WTC11 (cell line): ENCODE measurements around the gene TPM2. TPM values are rescaled to one million over a fixed set of nuclear protein-coding genes. Genes with fewer than 3 reads are reported as not detected.

Source experiments
- ATAC-seq: fragments of 200-7000 bp; cut with Tn5 transposase; 2 replicates; pipeline ENCODE4 v1.10.0; 2021; ENCODE audit warnings: mild to moderate bottlenecking, moderate library complexity
- CTCF ChIA-PET: fragments of 300-600 bp; sonication (Branson Sonifier 250); formaldehyde crosslinking; loops from one replicate; lab custom pipeline; 2021; ENCODE audit warnings: antibody characterized with exemption; lab: Charles Lee
- POLR2A ChIA-PET: fragments of 350-600 bp; sonication (Branson Sonifier 250); formaldehyde crosslinking; loops from one replicate; lab custom pipeline; 2021; ENCODE audit warnings: antibody characterized with exemption; lab: Charles Lee
- DNase-seq: peaks from one replicate; pipeline ENCODE4 v3.0.0; 2021; ENCODE audit warnings: low spot score
- H3K27ac Mint-ChIP-seq: 2 replicates; pipeline ENCODE4 v1.8.0; 2021; ENCODE audit warnings: mixed read lengths
- H3K27me3 Mint-ChIP-seq: 2 replicates; pipeline ENCODE4 v1.8.0; 2021; ENCODE audit warnings: low read depth, mild to moderate bottlenecking, moderate library complexity, mixed read lengths
- H3K36me3 Mint-ChIP-seq: 2 replicates; pipeline ENCODE4 v1.8.0; 2021; ENCODE audit warnings: mixed read lengths
- H3K4me1 Mint-ChIP-seq: 2 replicates; pipeline ENCODE4 v1.8.0; 2022; ENCODE audit warnings: mixed read lengths
- H3K4me3 Mint-ChIP-seq: 2 replicates; pipeline ENCODE4 v1.8.0; 2021; ENCODE audit warnings: mild to moderate bottlenecking, moderate library complexity, mixed read lengths
- H3K9me3 Mint-ChIP-seq: 2 replicates; pipeline ENCODE4 v1.8.0; 2021; ENCODE audit warnings: mixed read lengths
- ATF2 ChIP-seq: sonication (generic); formaldehyde crosslinking; IDR thresholded peaks from 2 replicates; pipeline ENCODE4 v1.8.1; 2022; ENCODE audit warnings: low read depth, missing genetic modification reagents, borderline replicate concordance
- CDX4 ChIP-seq: fragments of 250-450 bp; sonication (Bioruptor Pico); IDR thresholded peaks from 2 replicates; pipeline ENCODE4 v1.9.0; 2021; ENCODE audit warnings: moderate library complexity, mild to moderate bottlenecking, inconsistent platforms, borderline replicate concordance
- CREM ChIP-seq: sonication (generic); formaldehyde crosslinking; IDR thresholded peaks from 2 replicates; pipeline ENCODE4 v1.8.1; 2022; ENCODE audit warnings: mild to moderate bottlenecking, missing genetic modification reagents, moderate library complexity
- GABPB1 ChIP-seq: sonication (generic); formaldehyde crosslinking; IDR thresholded peaks from 2 replicates; pipeline ENCODE4 v1.8.1; 2023; ENCODE audit warnings: mild to moderate bottlenecking, missing genetic modification reagents
- JUN ChIP-seq: sonication (generic); formaldehyde crosslinking; IDR thresholded peaks from 2 replicates; pipeline ENCODE4 v1.8.0; 2023; ENCODE audit warnings: mild to moderate bottlenecking, missing genetic modification reagents
- MAX ChIP-seq: sonication (generic); formaldehyde crosslinking; IDR thresholded peaks from 2 replicates; pipeline ENCODE4 v1.8.0; 2022; ENCODE audit warnings: mild to moderate bottlenecking, missing genetic modification reagents
- NFYB ChIP-seq: sonication (generic); formaldehyde crosslinking; conservative IDR thresholded peaks from 2 replicates; pipeline ENCODE4 v1.8.0; 2022; ENCODE audit warnings: low read depth, missing genetic modification reagents
- NR2C2 ChIP-seq: sonication (generic); formaldehyde crosslinking; IDR thresholded peaks from 2 replicates; pipeline ENCODE4 v1.8.0; 2022; ENCODE audit warnings: mild to moderate bottlenecking, missing genetic modification reagents
- USF1 ChIP-seq: sonication (generic); formaldehyde crosslinking; IDR thresholded peaks from 2 replicates; pipeline ENCODE4 v1.8.0; 2022; ENCODE audit warnings: mild to moderate bottlenecking, missing genetic modification reagents
- USF2 ChIP-seq: sonication (generic); formaldehyde crosslinking; IDR thresholded peaks from 2 replicates; pipeline ENCODE4 v1.8.1; 2023; ENCODE audit warnings: mild to moderate bottlenecking, missing genetic modification reagents, moderate library complexity
- ZBTB43 ChIP-seq: sonication (generic); formaldehyde crosslinking; IDR thresholded peaks from 2 replicates; pipeline ENCODE4 v1.8.1; 2023; ENCODE audit warnings: mild to moderate bottlenecking, missing genetic modification reagents
- ZNF138 ChIP-seq: sonication (generic); formaldehyde crosslinking; conservative IDR thresholded peaks from 2 replicates; pipeline ENCODE4 v1.8.1; 2022; ENCODE audit warnings: mild to moderate bottlenecking, moderate library complexity, missing genetic modification reagents
- ZNF416 ChIP-seq: fragments of 250-450 bp; sonication (Bioruptor Pico); IDR thresholded peaks from 2 replicates; pipeline ENCODE4 v1.9.0; 2021; ENCODE audit warnings: mild to moderate bottlenecking, inconsistent platforms
- ZNF423 ChIP-seq: fragments of 250-450 bp; sonication (Bioruptor Pico); IDR thresholded peaks from 2 replicates; pipeline ENCODE4 v2.1.2; 2022; ENCODE audit warnings: mild to moderate bottlenecking, moderate library complexity
- ZNF425 ChIP-seq: fragments of 250-450 bp; sonication (Bioruptor Pico); conservative IDR thresholded peaks from 2 replicates; pipeline ENCODE4 v1.9.0; 2021; ENCODE audit warnings: mild to moderate bottlenecking
- ZNF532 ChIP-seq: fragments of 250-450 bp; sonication (Bioruptor Pico); IDR thresholded peaks from 2 replicates; pipeline ENCODE4 v1.9.0; 2021; ENCODE audit warnings: mild to moderate bottlenecking, borderline replicate concordance
- ZNF671 ChIP-seq: fragments of 250-450 bp; sonication (Bioruptor Pico); IDR thresholded peaks from 2 replicates; pipeline ENCODE4 v1.8.0; 2021; ENCODE audit warnings: mild to moderate bottlenecking
- total RNA-seq: library from RNA; stranded (reverse); gene quantifications from 3 replicates; pipeline ENCODE4 v1.2.3, GENCODE V29; 2021

TPM2 gene
- total RNA-seq, 1 experiment from 2014 or later: 146 TPM

GRCh38 chr9:35662437-35662836 is 27.3 kb downstream of the TPM2 start:
- peaks cover 39% of the 10 kb centered on the region for H3K36me3 Mint-ChIP-seq
- H3K27ac Mint-ChIP-seq: 0 out of 2 replicates have a peak overlapping the region, but pooled peaks have one; percentile 2
- ATAC-seq: no peak
- no peak for TF ChIP-seq CDX4 (CRISPR knock-in tag)
- TF ChIP-seq JUN (CRISPR knock-in tag): no peak
- TF ChIP-seq GABPB1 (CRISPR knock-in tag): no peak
- no peak for TF ChIP-seq MAX
- TF ChIP-seq CREM (CRISPR knock-in tag): no peak
- TF ChIP-seq, all 79 proteins: peak for 0
- Mint-ChIP-seq H3K27me3 (peaks cover 5% of the 10 kb centered on the region), H3K4me3 (peak overlapping the region; percentile 41; the same call in 1 of the 2 replicates), H3K4me1 (peaks cover 32% of the 10 kb centered on the region), H3K9me3 (peaks cover 2% of the 10 kb centered on the region)
- ChIA-PET POLR2A (interaction anchor here (6.8 kb wide), 1 partner anchor 28 kb away, joined by 38 read pairs; the partner anchor contains the start of gene TPM2), CTCF (interaction anchor here (3.2 to 10.2 kb wide), 2 partner anchors 27 to 33 kb away, joined by 49 to 127 read pairs; partner anchors contain the start of gene TPM2)
- DNase-seq: no peak

- POLR2A ChIA-PET: interaction anchor here (1.0 to 6.8 kb wide), 5 partner anchors 19 to 70 kb away, joined by 4 to 38 read pairs (median 8); partner anchors contain the start of genes CREB3, TLN1 and TPM2
- Mint-ChIP-seq H3K27ac (peak overlapping the region; percentile 81; the same call in 1 of the 2 replicates), H3K4me1 (peaks cover 35% of the 10 kb centered on the region), H3K9me3 (no peaks in the 10 kb centered on the region), H3K27me3 (peaks cover 11% of the 10 kb centered on the region), H3K36me3 (peaks cover 39% of the 10 kb centered on the region), H3K4me3 (no peak overlapping the region)
- ATAC-seq: no peak
- DNase-seq: no peak
- TF ChIP-seq USF1 (CRISPR knock-in tag) (no peak), NR2C2 (CRISPR knock-in tag) (no peak), ZNF671 (no peak), ZNF423 (CRISPR knock-in tag) (no peak), USF2 (no peak), CREM (CRISPR knock-in tag) (no peak), ZBTB43 (CRISPR knock-in tag) (no peak), ZNF425 (CRISPR knock-in tag) (no peak), ZNF138 (CRISPR knock-in tag) (no peak), ATF2 (no peak), NFYB (CRISPR knock-in tag) (no peak), ZNF416 (CRISPR knock-in tag) (no peak), ZNF532 (CRISPR knock-in tag) (no peak)
- CTCF ChIA-PET: interaction anchor here (0.9 to 10.2 kb wide), 20 partner anchors 13 to 174 kb away, joined by 3 to 127 read pairs (median 6); partner anchors contain the start of genes CREB3, TLN1 and TPM2
Observed at GRCh38 chr9:35661756-35662350, 27.9 kb downstream of the TPM2 start.
